ENCODE data around the gene NDFIP2. TPM values are rescaled to one million over a fixed set of nuclear protein-coding genes. Genes with fewer than 3 reads are reported as not detected.
"Not testable (repeated sequence)": the region's sequence is repeated elsewhere in the genome, so short reads cannot be mapped to it uniquely, and the experiment has no call there.

The NDFIP2 gene
- total RNA-seq, 1 donor from 2014 or later, result 68.7 TPM

DNA sequence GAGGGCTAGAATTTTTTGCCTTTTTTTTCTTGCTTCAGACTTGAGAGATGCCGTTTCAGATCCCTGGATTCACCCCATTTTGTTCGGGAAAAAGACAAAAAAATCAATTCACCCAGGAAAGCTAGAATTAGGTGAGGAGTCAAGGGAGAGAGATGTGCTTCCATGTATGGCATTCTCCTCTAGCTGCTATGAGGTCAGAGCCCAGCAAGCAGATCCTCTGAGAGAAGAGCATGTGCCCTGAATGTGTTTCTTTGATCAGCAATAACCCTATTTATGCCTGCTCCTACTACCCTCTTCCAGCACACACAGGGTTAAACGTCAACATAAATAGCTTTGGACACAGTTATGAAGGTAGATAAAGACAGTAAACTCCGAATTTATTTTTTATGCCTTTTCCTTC lies 53.6 kb downstream of the NDFIP2 start:
- no peak for DNase-seq (ENCODE audit: low read depth)

GRCh38 chr13:79538757-79539156 lies 57.8 kb downstream of the NDFIP2 start:
- no peak for DNase-seq (ENCODE audit: low read depth)

DNA sequence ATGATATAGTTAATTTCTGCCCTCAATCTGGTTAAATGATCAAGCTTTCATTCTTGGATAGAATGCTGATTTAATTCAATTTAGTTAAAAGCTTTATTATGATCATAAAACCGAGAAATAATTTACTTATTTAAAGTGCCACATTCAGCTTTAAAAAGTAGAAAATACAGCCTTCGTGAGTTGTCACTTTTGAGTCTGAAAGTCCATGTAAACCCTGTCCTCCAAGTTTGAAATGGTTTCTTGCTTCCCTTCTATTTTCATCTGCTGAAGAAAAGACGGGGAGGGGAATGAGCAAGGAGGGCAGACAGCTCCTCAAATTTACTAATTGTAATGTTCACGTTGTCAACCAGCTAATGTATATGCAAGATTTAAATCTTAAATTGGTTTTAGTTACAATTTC lies 59.5 kb downstream of the NDFIP2 start:
- no peak for DNase-seq (ENCODE audit: low read depth)

GRCh38 chr13:79541426-79542049 lies 60.6 kb downstream of the NDFIP2 start:
- DNase-seq (ENCODE audit: low read depth), result peak; percentile 76

GRCh38 chr13:79543883-79544282 lies 62.9 kb downstream of the NDFIP2 start:
- no peak for DNase-seq (ENCODE audit: low read depth)

GRCh38 chr13:79547211-79548195 lies 66.5 kb downstream of the NDFIP2 start:
- no peak for DNase-seq (ENCODE audit: low read depth)

DNA sequence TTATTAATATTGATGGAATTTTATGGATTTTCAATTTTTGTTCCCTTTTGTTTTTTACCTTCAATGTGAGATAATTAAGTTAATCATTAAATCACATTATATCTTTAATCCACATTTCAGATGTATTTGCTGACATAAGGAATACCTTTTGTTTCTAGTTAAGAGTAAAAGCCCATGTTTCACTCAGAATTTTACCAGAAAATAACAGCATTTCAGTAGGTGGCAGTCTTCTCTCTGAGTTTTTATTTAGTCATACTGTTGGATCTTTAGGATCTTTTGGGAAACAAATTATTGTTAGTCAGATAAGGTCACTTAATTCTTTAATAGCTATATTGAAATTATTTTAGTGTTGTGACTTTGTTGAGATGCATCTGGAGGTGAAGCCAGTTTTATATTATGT lies 67.9 kb downstream of the NDFIP2 start:
- peak; percentile 33 for DNase-seq (ENCODE audit: low read depth)

- DNase-seq (ENCODE audit: low read depth), result peak; percentile 10
Measured at GRCh38 chr13:79549355-79550106, 68.6 kb downstream of the NDFIP2 start.

DNA sequence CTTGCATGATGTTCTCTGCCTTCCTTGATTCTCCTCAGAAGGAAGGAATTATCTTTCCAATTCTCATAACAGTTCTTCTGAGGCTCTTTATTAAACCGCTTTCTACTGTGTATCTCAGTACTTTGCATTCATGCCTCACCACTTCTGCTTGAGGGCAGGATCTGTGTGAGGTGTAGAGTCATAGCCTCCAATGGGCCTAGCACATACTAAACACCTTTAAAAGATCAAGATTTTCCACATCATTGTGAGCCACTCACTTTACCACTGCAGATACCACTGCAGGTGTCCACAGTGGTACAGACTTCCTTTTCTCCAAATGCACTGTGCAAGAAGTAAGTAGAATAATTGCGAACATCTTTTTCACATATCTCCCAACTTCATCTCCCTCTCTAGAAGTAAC lies 76.7 kb downstream of the NDFIP2 start:
- no peak for DNase-seq (ENCODE audit: low read depth)

- no peak for DNase-seq (ENCODE audit: low read depth)
Measured at GRCh38 chr13:79560954-79561353, 80.0 kb downstream of the NDFIP2 start.

GRCh38 chr13:79562557-79562956 lies 81.6 kb downstream of the NDFIP2 start:
- DNase-seq (ENCODE audit: low read depth), result no peak

- DNase-seq (ENCODE audit: low read depth), result no peak
Measured at GRCh38 chr13:79566118-79566517, 85.2 kb downstream of the NDFIP2 start.

- DNase-seq (ENCODE audit: low read depth), result no peak
Measured at GRCh38 chr13:79571147-79571546, 90.2 kb downstream of the NDFIP2 start.

GRCh38 chr13:79573892-79574291 lies 92.9 kb downstream of the NDFIP2 start:
- DNase-seq (ENCODE audit: low read depth), result not testable (repeated sequence)

DNA sequence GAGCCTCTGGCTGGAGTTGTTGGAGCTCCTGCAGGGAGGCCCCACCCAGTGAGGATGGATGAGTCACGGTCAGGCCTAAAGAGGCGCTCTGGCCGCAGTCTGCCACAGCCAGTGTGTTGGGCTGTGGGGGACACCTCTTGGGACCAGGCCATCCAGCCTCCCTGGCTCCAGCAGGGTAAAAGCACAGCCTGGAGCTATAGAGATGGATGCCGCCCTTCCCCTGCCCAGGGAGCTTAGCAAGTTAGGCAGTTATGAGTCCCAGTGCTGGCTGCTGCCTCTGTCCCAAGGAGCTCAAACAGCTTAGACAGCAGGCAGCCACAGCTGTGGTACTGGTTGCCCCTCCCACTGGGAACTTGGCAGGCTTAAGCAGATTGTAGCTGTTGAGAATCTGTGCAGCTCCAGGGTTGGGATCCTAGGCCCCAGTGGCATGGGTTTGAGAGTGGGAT lies 100.9 kb downstream of the NDFIP2 start:
- no peak for DNase-seq (ENCODE audit: low read depth)

DNA sequence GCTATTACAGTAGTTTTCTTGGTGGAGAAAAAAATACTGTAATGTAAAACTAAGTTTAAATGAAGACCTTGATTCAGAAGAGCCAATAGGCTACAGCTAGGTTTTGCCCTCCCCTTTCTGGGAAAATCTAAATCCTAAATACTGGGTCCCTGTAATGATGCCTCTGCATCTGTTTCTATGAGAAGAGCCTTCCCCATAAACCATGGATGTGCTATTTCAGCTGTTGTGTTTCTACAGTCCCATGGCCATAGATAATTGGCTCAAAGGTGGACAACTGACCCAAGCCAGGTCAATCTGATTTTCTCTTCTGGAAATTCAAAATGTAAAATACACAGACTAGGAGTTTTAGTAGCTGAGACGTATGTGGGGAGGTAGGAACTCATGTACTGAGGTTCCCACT lies 101.9 kb downstream of the NDFIP2 start:
- DNase-seq (ENCODE audit: low read depth), result no peak

- DNase-seq (ENCODE audit: low read depth), result no peak
Measured at GRCh38 chr13:79585033-79585432, 104.1 kb downstream of the NDFIP2 start.

DNA sequence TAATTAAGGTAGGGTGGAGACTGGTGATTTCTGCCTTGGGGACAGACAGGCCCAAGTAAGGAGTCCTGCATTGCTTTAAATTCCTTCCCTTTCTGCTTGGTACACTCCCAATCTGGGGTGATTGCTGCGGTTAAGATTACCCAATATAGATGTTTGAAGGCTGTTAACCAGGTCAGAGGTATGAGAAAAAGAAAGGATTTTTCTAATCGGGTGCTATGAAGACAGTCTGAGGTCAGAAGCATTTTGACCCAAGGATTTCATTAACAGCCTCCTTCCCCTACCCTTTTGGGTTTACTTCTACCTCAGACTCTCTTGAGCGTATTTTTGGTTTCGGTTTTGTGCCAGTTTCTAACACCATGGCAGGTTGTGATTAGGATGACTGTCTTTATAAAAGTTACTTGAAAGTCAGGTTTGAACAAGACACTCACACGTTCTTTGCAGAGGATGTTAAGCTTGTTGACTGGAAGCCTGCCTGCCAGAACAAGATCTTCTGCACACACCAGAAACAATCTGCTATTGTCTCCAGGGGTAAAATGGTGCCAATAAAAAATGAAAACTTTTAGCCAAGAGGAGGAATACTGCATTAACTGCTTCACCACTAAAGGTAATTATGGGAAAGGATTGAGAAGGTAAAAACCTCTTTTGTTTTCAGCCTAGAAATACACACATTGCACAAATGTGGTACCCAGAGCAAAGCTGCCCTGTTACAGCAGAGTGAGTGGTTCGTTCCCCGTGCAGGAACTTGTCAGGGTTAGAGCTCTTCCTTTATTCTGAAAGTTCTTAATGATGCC lies 108.8 kb downstream of the NDFIP2 start:
- no peak for DNase-seq (ENCODE audit: low read depth)

- DNase-seq (ENCODE audit: low read depth), result no peak
Measured at GRCh38 chr13:79590394-79590676, 109.4 kb downstream of the NDFIP2 start.

DNA sequence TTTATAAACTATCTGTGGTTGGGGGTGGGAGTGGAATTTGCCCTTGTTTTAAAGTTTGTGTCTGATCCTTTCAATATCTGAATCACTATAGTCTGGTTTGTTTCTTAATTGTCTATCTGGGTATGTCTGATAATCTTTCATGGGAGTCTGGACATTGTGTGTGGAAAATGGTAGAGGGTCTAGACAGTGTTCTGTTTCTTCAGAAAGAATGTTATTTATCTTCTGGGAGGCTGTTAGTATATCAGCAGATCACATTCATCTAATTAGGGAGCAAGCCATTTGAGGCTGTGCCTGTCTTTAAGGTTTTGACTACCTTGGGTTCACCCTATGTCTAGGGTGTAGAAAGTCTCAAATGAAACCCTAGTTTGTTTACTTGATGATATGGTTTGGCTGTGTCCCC lies 110.5 kb downstream of the NDFIP2 start:
- no peak for DNase-seq (ENCODE audit: low read depth)

GRCh38 chr13:79593121-79593520 lies 112.2 kb downstream of the NDFIP2 start:
- no peak for DNase-seq (ENCODE audit: low read depth)

Measured in renal cortical epithelial cell (primary cell).